ENCODE results near the gene OSBP. TPM values are rescaled to one million over a fixed set of nuclear protein-coding genes. Genes with fewer than 3 reads are reported as not detected.

OSBP gene
- total and polyA plus RNA-seq, 5 experiments from 2014 or later: 19.5 to 50.5 (median 34.8) TPM

GRCh38 chr11:59560702-59561473 lies 54.7 kb downstream of the OSBP start:
- Mint-ChIP-seq H3K27ac (peak overlapping the region; percentile 87 to 100 (median 95)), H3K9me3 (peaks cover 0 to 4% (median 0%) of the 10 kb centered on the region in 9 donors), H3K36me3 (peaks cover 0 to 2% (median 0%) of the 10 kb centered on the region in 3 donors), H3K4me3 (peak overlapping the region; percentile 82 to 99 (median 92)), H3K27me3 (peaks cover 0 to 3% (median 0%) of the 10 kb centered on the region in 5 donors), H3K4me1 (peaks cover 21 to 61% (median 51%) of the 10 kb centered on the region in 4 donors)
- POLR2A ChIA-PET: interaction anchor here (0.6 to 4.7 kb wide), 7 partner anchors 11 to 984 kb away, joined by 4 to 37 read pairs (median 7); partner anchors contain the start of genes OSBP and PATL1
- ATAC-seq (peak; percentile 70 to 75), DNase-seq (peak; percentile 67 to 90 (median 79))

- Mint-ChIP-seq H3K4me3 (peak overlapping the region; percentile 82 to 99 (median 92)), H3K9me3 (peaks cover 0 to 4% (median 0%) of the 10 kb centered on the region in 9 donors), H3K27me3 (peaks cover 0 to 3% (median 0%) of the 10 kb centered on the region in 5 donors), H3K27ac (peak overlapping the region; percentile 87 to 100 (median 95)), H3K4me1 (peaks cover 24 to 63% (median 54%) of the 10 kb centered on the region in 4 donors), H3K36me3 (peaks cover 0 to 2% (median 0%) of the 10 kb centered on the region in 3 donors)
- DNase-seq (peak in 8 of 10 donors; percentile 58 to 86 (median 80)), ATAC-seq (peak; percentile 58 to 64)
- POLR2A ChIA-PET: interaction anchor here (0.6 to 4.7 kb wide), 7 partner anchors 10 to 983 kb away, joined by 4 to 37 read pairs (median 7); partner anchors contain the start of genes OSBP and PATL1
These were observed 55.3 kb downstream of the OSBP start for GRCh38 chr11:59560290-59560701.

- POLR2A ChIA-PET: interaction anchor here (1.0 to 4.7 kb wide), 5 partner anchors 10 to 983 kb away, joined by 4 to 37 read pairs (median 20); partner anchors contain the start of genes OSBP and PATL1
- Mint-ChIP-seq H3K36me3 (peaks cover 0 to 2% (median 0%) of the 10 kb centered on the region in 3 donors), H3K4me1 (peaks cover 24 to 63% (median 54%) of the 10 kb centered on the region in 4 donors), H3K4me3 (peak overlapping the region; percentile 82 to 99 (median 92)), H3K9me3 (peaks cover 0 to 4% (median 0%) of the 10 kb centered on the region in 9 donors), H3K27ac (peak overlapping the region in 9 of 10 donors; percentile 56 to 100 (median 96)), H3K27me3 (peaks cover 0 to 3% (median 0%) of the 10 kb centered on the region in 5 donors)
- DNase-seq: no peak
- peak in 1 of 2 donors; percentile 13 for ATAC-seq
These were observed 55.7 kb downstream of the OSBP start for GRCh38 chr11:59559886-59560285.

GRCh38 chr11:59558270-59558643 lies 57.3 kb downstream of the OSBP start:
- ATAC-seq (no peak), DNase-seq (no peak)
- Mint-ChIP-seq H3K9me3 (peaks cover 0 to 4% (median 0%) of the 10 kb centered on the region in 9 donors), H3K27me3 (peaks cover 0 to 3% (median 0%) of the 10 kb centered on the region in 5 donors), H3K36me3 (peaks cover 0 to 2% (median 0%) of the 10 kb centered on the region in 3 donors), H3K4me1 (peaks cover 24 to 70% (median 58%) of the 10 kb centered on the region in 4 donors), H3K27ac (peak overlapping the region in 3 of 10 donors; percentile 25 to 54 (median 41)), H3K4me3 (peak overlapping the region in 7 of 10 donors; percentile 3 to 77 (median 52))
- POLR2A ChIA-PET: interaction anchor here (0.9 to 4.7 kb wide), 3 partner anchors 8 to 110 kb away, joined by 3 to 37 read pairs (median 3); partner anchors contain the start of genes OSBP and PATL1

- POLR2A ChIA-PET: interaction anchor here (0.6 to 2.9 kb wide), 5 partner anchors 9 to 112 kb away, joined by 3 to 17 read pairs (median 6); partner anchors contain the start of genes OSBP and PATL1
- H3K36me3 Mint-ChIP-seq: peaks cover 0 to 2% (median 0%) of the 10 kb centered on the region in 3 donors
- no peak for DNase-seq
- H3K27ac Mint-ChIP-seq: peak overlapping the region; percentile 6 to 75 (median 46)
- peaks cover 0 to 3% (median 0%) of the 10 kb centered on the region in 5 donors for H3K27me3 Mint-ChIP-seq
- H3K4me3 Mint-ChIP-seq: peak overlapping the region; percentile 69 to 84 (median 78)
- peaks cover 0 to 4% (median 0%) of the 10 kb centered on the region in 9 donors for H3K9me3 Mint-ChIP-seq
- peaks cover 24 to 66% (median 59%) of the 10 kb centered on the region in 4 donors for H3K4me1 Mint-ChIP-seq
- no peak for ATAC-seq
These were observed 58.6 kb downstream of the OSBP start for GRCh38 chr11:59556917-59557348.

GRCh38 chr11:59556115-59556916 lies 59.3 kb downstream of the OSBP start:
- H3K27ac Mint-ChIP-seq: peak overlapping the region in 8 of 10 donors; percentile 16 to 77 (median 58)
- H3K4me3 Mint-ChIP-seq: peak overlapping the region; percentile 61 to 84 (median 81)
- H3K27me3 Mint-ChIP-seq: peaks cover 0 to 3% (median 0%) of the 10 kb centered on the region in 5 donors
- peaks cover 22 to 66% (median 59%) of the 10 kb centered on the region in 4 donors for H3K4me1 Mint-ChIP-seq
- peaks cover 0 to 4% (median 0%) of the 10 kb centered on the region in 9 donors for H3K9me3 Mint-ChIP-seq
- ATAC-seq (peak in 1 of 2 donors; percentile 34), DNase-seq (peak in 9 of 10 donors; percentile 16 to 70 (median 59))
- POLR2A ChIA-PET: interaction anchor here (0.6 to 2.9 kb wide), 5 partner anchors 10 to 112 kb away, joined by 3 to 17 read pairs (median 6); partner anchors contain the start of genes OSBP and PATL1
- H3K36me3 Mint-ChIP-seq: peaks cover 0 to 2% (median 0%) of the 10 kb centered on the region in 3 donors

GRCh38 chr11:59555601-59556114 lies 59.9 kb downstream of the OSBP start:
- ATAC-seq (no peak), DNase-seq (no peak)
- POLR2A ChIA-PET: interaction anchor here (0.5 to 2.9 kb wide), 3 partner anchors 10 to 988 kb away, joined by 3 to 17 read pairs (median 14); partner anchors contain the start of gene OSBP
- Mint-ChIP-seq H3K27ac (peak overlapping the region in 5 of 10 donors; percentile 28 to 75 (median 55)), H3K4me3 (peak overlapping the region; percentile 61 to 84 (median 78)), H3K9me3 (peaks cover 0 to 9% (median 0%) of the 10 kb centered on the region in 9 donors), H3K36me3 (peaks cover 0 to 3% (median 1%) of the 10 kb centered on the region in 3 donors), H3K4me1 (peaks cover 23 to 66% (median 59%) of the 10 kb centered on the region in 4 donors), H3K27me3 (peaks cover 0 to 9% (median 0%) of the 10 kb centered on the region in 5 donors)

GRCh38 chr11:59553323-59553722 lies 62.3 kb downstream of the OSBP start:
- Mint-ChIP-seq H3K27ac (peak overlapping the region in 1 of 10 donors; percentile 63), H3K4me3 (no peak overlapping the region), H3K9me3 (peaks cover 0 to 9% (median 0%) of the 10 kb centered on the region in 9 donors), H3K4me1 (peaks cover 26 to 64% (median 56%) of the 10 kb centered on the region in 4 donors), H3K27me3 (peaks cover 0 to 9% (median 0%) of the 10 kb centered on the region in 5 donors), H3K36me3 (peaks cover 0 to 3% (median 2%) of the 10 kb centered on the region in 3 donors)
- POLR2A ChIA-PET: no interaction called here
- ATAC-seq: no peak
- DNase-seq: no peak

- Mint-ChIP-seq H3K4me3 (peak overlapping the region in 7 of 10 donors; percentile 38 to 74 (median 67)), H3K27ac (peak overlapping the region in 2 of 10 donors; percentile 60 to 63), H3K36me3 (peaks cover 0 to 3% (median 2%) of the 10 kb centered on the region in 3 donors), H3K9me3 (peaks cover 0 to 9% (median 0%) of the 10 kb centered on the region in 9 donors), H3K27me3 (peaks cover 0 to 9% (median 0%) of the 10 kb centered on the region in 5 donors), H3K4me1 (peaks cover 26 to 59% (median 53%) of the 10 kb centered on the region in 4 donors)
- POLR2A ChIA-PET: no interaction called here
- DNase-seq: no peak
- ATAC-seq: no peak
These were observed 62.7 kb downstream of the OSBP start for GRCh38 chr11:59552844-59553243.

- peaks cover 0 to 9% (median 0%) of the 10 kb centered on the region in 9 donors for H3K9me3 Mint-ChIP-seq
- no peak for ATAC-seq
- peak overlapping the region in 8 of 10 donors; percentile 9 to 100 (median 50) for H3K27ac Mint-ChIP-seq
- peak overlapping the region; percentile 85 to 97 (median 90) for H3K4me3 Mint-ChIP-seq
- POLR2A ChIA-PET: interaction anchor here (0.6 to 4.3 kb wide), 5 partner anchors 10 to 1857 kb away, joined by 3 to 27 read pairs (median 20); partner anchors contain the start of genes OSBP and PATL1
- DNase-seq: no peak
- peaks cover 21 to 51% (median 47%) of the 10 kb centered on the region in 4 donors for H3K4me1 Mint-ChIP-seq
- peaks cover 0 to 9% (median 0%) of the 10 kb centered on the region in 5 donors for H3K27me3 Mint-ChIP-seq
- peaks cover 0 to 3% (median 2%) of the 10 kb centered on the region in 3 donors for H3K36me3 Mint-ChIP-seq
These were observed 63.7 kb downstream of the OSBP start for GRCh38 chr11:59551659-59552521.

Measured in naive thymus-derived CD8-positive, alpha-beta T cell (primary cell).